T-cell (primary cell): Measurements from ENCODE around the gene PHKB. TPM values are rescaled to one million over a fixed set of nuclear protein-coding genes. Genes with fewer than 3 reads are reported as not detected.
A peak's percentile ranks its signal among the peaks of the same experiment; 100 is the strongest.
"Not testable (repeated sequence)": the region's sequence is repeated elsewhere in the genome, so short reads cannot be mapped to it uniquely, and the experiment has no call there.

ENCODE experiments used
- ATAC-seq, 4 experiments: fragments of 200-7000 bp in 3 of 4; fragments of 150-1000 bp in 1 of 4; cut with Tn5 transposase; replicated peaks in 1 of 4; 1 replicate in 3 of 4; 2 replicates in 1 of 4; pipeline ENCODE4 v1.10.0; 2021; ENCODE audit warnings: moderate library complexity in 3 of 4, mild to moderate bottlenecking in 2 of 4, moderate number of reproducible peaks in 1 of 4
- CTCF ChIA-PET, 2 donors: fragments of 300-600 bp; sonication (Branson Sonifier 250); formaldehyde crosslinking; loops; one replicate each; lab custom pipeline; 2022; ENCODE audit warnings: antibody characterized with exemption in 2 of 2; lab: Charles Lee
- POLR2A ChIA-PET, 2 donors: fragments of 300-600 bp; sonication (Branson Sonifier 250); formaldehyde crosslinking; loops; one replicate each; lab custom pipeline; 2022; ENCODE audit warnings: antibody characterized with exemption in 2 of 2; lab: Charles Lee
- DNase-seq, 35 experiments: peaks; one replicate each; pipeline versions ENCODE4 v3.0.0 to v3.0.0-alpha.2; 2013 to 2023
- H3K27ac ChIP-seq: one replicate; pipeline ENCODE4 v1.5.1; 2013; ENCODE audit warnings: low read length
- H3K27me3 ChIP-seq, 2 experiments: replicated peaks in 1 of 2; 1 replicate in 1 of 2; 2 replicates in 1 of 2; pipeline versions ENCODE4 v1.6.1 to v1.7.0; 2013; ENCODE audit warnings: low read length in 1 of 2, mixed read lengths in 1 of 2; ENCODE audit not compliant: control insufficient read depth in 2 of 2, insufficient read depth in 2 of 2; ENCODE audit errors: extremely low read depth in 1 of 2
- H3K36me3 ChIP-seq, 2 donors: 1 replicate in 1 of 2; 2 replicates in 1 of 2; pipeline versions ENCODE4 v1.6.1 to v1.7.0; 2013; ENCODE audit warnings: low read length in 1 of 2; ENCODE audit not compliant: control insufficient read depth in 2 of 2, insufficient read depth in 1 of 2; ENCODE audit errors: extremely low read depth in 1 of 2
- H3K4me1 ChIP-seq, 2 experiments: 1 replicate in 1 of 2; 2 replicates in 1 of 2; pipeline versions ENCODE4 v1.6.1 to v1.7.0; 2013; ENCODE audit warnings: low read length in 2 of 2, mixed read lengths in 1 of 2; ENCODE audit not compliant: insufficient read depth in 2 of 2, control insufficient read depth in 1 of 2; ENCODE audit errors: extremely low read depth in 1 of 2
- H3K4me3 ChIP-seq, 2 donors: 1 replicate in 1 of 2; 2 replicates in 1 of 2; pipeline versions ENCODE4 v1.5.1 to v1.7.0; 2013; ENCODE audit warnings: mild to moderate bottlenecking in 2 of 2, low read length in 1 of 2, moderate library complexity in 1 of 2; ENCODE audit not compliant: control insufficient read depth in 1 of 2; ENCODE audit errors: extremely low read depth in 1 of 2
- H3K9me3 ChIP-seq: 2 replicates; pipeline ENCODE4 v1.7.0; 2013
- H3K27ac Mint-ChIP-seq, 2 donors: one replicate each; pipeline ENCODE4 v1.8.0; 2020 to 2021; ENCODE audit warnings: mild to moderate bottlenecking in 2 of 2, mixed read lengths in 2 of 2
- H3K27me3 Mint-ChIP-seq, 2 donors: one replicate each; pipeline ENCODE4 v1.8.0; 2021 to 2022; ENCODE audit warnings: mixed read lengths in 2 of 2
- H3K36me3 Mint-ChIP-seq: one replicate; pipeline ENCODE4 v1.8.0; 2021; ENCODE audit warnings: mixed read lengths
- H3K4me1 Mint-ChIP-seq, 3 donors: one replicate each; pipeline ENCODE4 v1.8.0; 2020 to 2022; ENCODE audit warnings: mixed read lengths in 3 of 3, mild to moderate bottlenecking in 1 of 3
- H3K4me3 Mint-ChIP-seq, 3 donors: one replicate each; pipeline ENCODE4 v1.8.0; 2020 to 2022; ENCODE audit warnings: mild to moderate bottlenecking in 3 of 3, mixed read lengths in 3 of 3, moderate library complexity in 3 of 3
- H3K9me3 Mint-ChIP-seq, 3 donors: one replicate each; pipeline ENCODE4 v1.8.0; 2020 to 2022; ENCODE audit warnings: mixed read lengths in 3 of 3
- WGBS: methylation state at CpG from one replicate; pipeline ENCODE4 v1.1.5; 2013; ENCODE audit warnings: missing lambda C conversion rate; ENCODE audit not compliant: insufficient coverage; 5-methylcytosine and 5-hydroxymethylcytosine counted together
- total RNA-seq, 35 experiments: library from RNA in 6 of 35; stranded (reverse) in 6 of 35; fragments of 120-200 nt in 1 of 35; gene quantifications; one replicate each; pipeline versions ENCODE4 v1.2.1 to v1.2.4 and lab custom pipeline; 2013 to 2026

Gene PHKB
- total RNA-seq, 5 donors from 2014 or later (not counting 1 experiment from before 2014, with no cell fraction given): 40.6 to 67.5 (median 48.8) TPM

DNA sequence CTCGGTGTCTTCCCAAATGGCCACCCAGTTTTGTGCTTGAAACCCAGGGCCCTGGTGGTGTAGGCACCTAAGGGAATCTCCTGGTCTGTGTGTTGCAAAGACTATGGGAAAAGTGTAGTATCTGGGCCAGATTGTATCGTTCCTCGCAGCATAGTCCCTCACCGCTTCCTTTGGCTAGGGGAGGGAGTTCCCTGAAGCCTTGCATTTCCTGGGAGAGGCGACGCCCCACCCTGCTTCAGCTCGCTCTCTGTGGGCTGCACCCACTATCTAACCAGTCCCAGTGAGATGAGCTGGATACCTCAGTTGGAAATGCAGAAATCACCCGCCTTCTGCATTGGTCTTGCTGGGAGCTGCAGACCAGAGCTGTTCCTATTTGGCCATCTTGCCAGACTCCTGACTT lies 93.5 kb downstream of the PHKB start:
- ATAC-seq, DNase-seq, H3K27me3 Mint-ChIP-seq, H3K4me1 Mint-ChIP-seq, H3K27ac ChIP-seq, H3K4me3 ChIP-seq, POLR2A ChIA-PET, H3K4me1 ChIP-seq, H3K27me3 ChIP-seq, H3K9me3 ChIP-seq, H3K27ac Mint-ChIP-seq, H3K4me3 Mint-ChIP-seq: not testable (repeated sequence)
- WGBS: no CpG with 5 or more reads among the region's 8 CpGs
- peaks cover 16 to 29% (median 26%) of the 10 kb centered on the region in 3 donors for H3K9me3 Mint-ChIP-seq
- peaks cover 4 to 13% of the 10 kb centered on the region in 2 donors for H3K36me3 ChIP-seq
- CTCF ChIA-PET: interaction anchor here in 1 of 2 donors (0.9 kb wide), 1 partner anchor 70 kb away, joined by 3 read pairs; no protein-coding TSS in a partner anchor
- peaks cover 75% of the 10 kb centered on the region for H3K36me3 Mint-ChIP-seq

DNA sequence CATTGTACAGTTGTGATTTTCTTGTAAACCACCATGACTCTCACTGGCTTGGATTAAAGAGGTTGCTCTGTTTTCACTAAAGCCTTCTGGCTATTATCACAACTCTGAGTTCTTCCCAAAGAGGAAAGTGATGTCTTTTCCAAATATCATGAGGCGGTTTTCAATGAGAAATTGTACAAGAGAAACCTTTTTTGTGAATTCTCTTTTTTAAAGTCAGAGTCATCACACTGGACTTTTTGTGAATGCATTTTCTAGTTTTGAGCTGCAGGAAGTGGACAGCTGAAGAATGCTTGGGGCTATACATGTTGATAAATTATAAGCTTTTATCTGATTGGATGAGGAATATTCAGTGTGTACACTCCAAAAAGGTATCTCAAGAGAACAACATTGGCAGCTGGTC lies 100.2 kb downstream of the PHKB start:
- WGBS: 100% methylated on average over 1 of the region's 1 CpG
- H3K4me3 Mint-ChIP-seq: no peak overlapping the region
- H3K9me3 ChIP-seq: no peaks in the 10 kb centered on the region
- H3K27me3 Mint-ChIP-seq: no peaks in the 10 kb centered on the region
- no peaks in the 10 kb centered on the region for H3K36me3 ChIP-seq
- H3K4me1 Mint-ChIP-seq: peaks cover 22 to 33% (median 27%) of the 10 kb centered on the region in 3 donors
- H3K4me3 ChIP-seq: no peak overlapping the region
- H3K27me3 ChIP-seq: no peaks in the 10 kb centered on the region
- ATAC-seq: no peak
- ChIA-PET POLR2A (interaction anchor here in 1 of 2 donors (0.5 kb wide), 1 partner anchor 762 kb away, joined by 4 read pairs; no protein-coding TSS in a partner anchor), CTCF (interaction anchor here in 1 of 2 donors (1.1 kb wide), 1 partner anchor 41 kb away, joined by 3 read pairs; no protein-coding TSS in a partner anchor)
- no peak overlapping the region for H3K27ac Mint-ChIP-seq
- peaks cover 0 to 13% of the 10 kb centered on the region in 2 experiments for H3K4me1 ChIP-seq
- H3K9me3 Mint-ChIP-seq: peaks cover 3 to 5% (median 4%) of the 10 kb centered on the region in 3 donors
- H3K36me3 Mint-ChIP-seq: peaks cover 50% of the 10 kb centered on the region
- DNase-seq: no peak
- no peak overlapping the region for H3K27ac ChIP-seq

DNA sequence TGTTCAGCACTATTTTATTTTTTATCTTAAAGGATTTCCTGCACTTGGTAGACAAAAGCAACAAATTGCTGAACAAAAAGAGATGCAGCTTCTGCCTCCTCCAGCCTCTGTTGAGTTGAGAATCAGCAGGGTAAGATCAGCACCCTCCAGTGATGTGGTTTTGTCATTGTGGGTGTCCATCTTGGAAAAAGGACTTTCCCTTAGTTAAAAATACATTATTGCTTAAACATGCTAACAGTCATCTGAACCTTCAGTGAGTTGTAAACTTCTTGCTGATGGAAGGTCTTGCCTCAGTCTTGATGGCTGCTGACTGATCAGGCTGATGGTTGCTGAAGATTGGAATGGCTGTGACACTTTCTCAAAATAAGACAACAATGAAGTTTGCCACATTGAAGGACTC lies 101.2 kb downstream of the PHKB start:
- DNase-seq: no peak
- no peak for ATAC-seq
- Histone ChIP-seq H3K36me3 (no peaks in the 10 kb centered on the region), H3K4me1 (peaks cover 0 to 16% of the 10 kb centered on the region in 2 experiments), H3K9me3 (no peaks in the 10 kb centered on the region), H3K27me3 (no peaks in the 10 kb centered on the region), H3K4me3 (no peak overlapping the region), H3K27ac (no peak overlapping the region)
- peaks cover 51% of the 10 kb centered on the region for H3K36me3 Mint-ChIP-seq
- H3K9me3 Mint-ChIP-seq: peaks cover 3 to 5% (median 4%) of the 10 kb centered on the region in 3 donors
- POLR2A ChIA-PET: interaction anchor here in 1 of 2 donors (0.5 kb wide), 1 partner anchor 189 kb away, joined by 3 read pairs; no protein-coding TSS in a partner anchor
- H3K27me3 Mint-ChIP-seq: no peaks in the 10 kb centered on the region
- no peak overlapping the region for H3K4me3 Mint-ChIP-seq
- no peak overlapping the region for H3K27ac Mint-ChIP-seq
- H3K4me1 Mint-ChIP-seq: peaks cover 33 to 44% (median 37%) of the 10 kb centered on the region in 3 donors
- CTCF ChIA-PET: no interaction called here

DNA sequence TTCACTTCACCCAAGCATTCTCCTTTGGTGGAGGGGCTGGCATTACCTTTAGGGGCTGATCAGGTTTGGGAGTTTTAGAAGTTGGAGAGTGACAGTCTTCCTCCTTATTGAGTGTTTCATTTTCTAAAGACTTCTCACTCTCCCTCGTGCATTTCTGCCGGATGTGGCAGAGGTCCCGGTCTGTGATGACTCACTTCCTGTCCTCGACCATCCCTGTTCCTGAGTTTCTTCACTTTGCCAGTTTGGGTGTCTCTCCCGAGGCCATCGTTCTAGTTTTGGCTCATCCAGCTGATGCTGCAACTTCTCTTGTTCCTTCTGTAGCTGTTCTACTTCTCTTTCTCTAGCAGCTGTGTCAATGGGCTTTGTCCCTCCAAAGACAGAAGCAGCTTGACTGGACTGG lies 104.3 kb downstream of the PHKB start:
- peaks cover 2% of the 10 kb centered on the region for H3K9me3 ChIP-seq
- H3K4me3 ChIP-seq: peak overlapping the region in 1 of 2 donors; percentile 24
- Mint-ChIP-seq H3K4me3 (peak overlapping the region; percentile 26 to 60 (median 53)), H3K36me3 (peaks cover 58% of the 10 kb centered on the region), H3K27ac (peak overlapping the region; percentile 76 to 89), H3K4me1 (peaks cover 60 to 71% (median 67%) of the 10 kb centered on the region in 3 donors), H3K27me3 (no peaks in the 10 kb centered on the region), H3K9me3 (peaks cover 3 to 5% (median 4%) of the 10 kb centered on the region in 3 donors)
- H3K27me3 ChIP-seq: no peaks in the 10 kb centered on the region
- H3K36me3 ChIP-seq: no peaks in the 10 kb centered on the region
- DNase-seq (peak in 3 of 35 experiments; percentile 1 to 27 (median 1)), ATAC-seq (peak in 1 of 4 experiments; percentile 50)
- 48% methylated on average over 6 of the region's 6 CpGs for WGBS
- ChIA-PET CTCF (no interaction called here), POLR2A (no interaction called here)
- H3K27ac ChIP-seq: peak overlapping the region; percentile 50
- peaks cover 0 to 16% of the 10 kb centered on the region in 2 experiments for H3K4me1 ChIP-seq

DNA sequence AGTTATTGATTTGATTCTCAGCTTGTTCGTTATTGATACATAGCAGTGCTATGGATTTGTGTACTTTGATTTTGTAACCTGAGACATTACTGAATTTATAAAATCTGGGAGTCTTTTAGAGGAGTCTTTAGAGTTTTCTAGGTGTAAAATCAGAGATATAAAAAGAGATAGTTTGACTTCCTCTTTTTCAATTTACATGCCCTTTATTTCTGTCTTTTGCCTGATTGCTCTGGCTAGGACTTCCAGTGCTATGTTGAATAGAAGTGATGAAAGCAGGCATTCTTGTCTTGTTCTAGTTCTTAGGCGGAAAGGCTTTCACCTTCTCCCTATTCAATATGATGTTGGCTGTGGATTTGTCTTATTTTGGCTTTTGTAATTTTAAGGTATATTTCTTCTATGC lies 106.2 kb downstream of the PHKB start:
- H3K4me3 ChIP-seq: no peak overlapping the region
- ChIA-PET POLR2A (no interaction called here), CTCF (no interaction called here)
- Mint-ChIP-seq H3K9me3 (peaks cover 3 to 5% (median 4%) of the 10 kb centered on the region in 3 donors), H3K27ac (peak overlapping the region; percentile 70 to 93), H3K27me3 (no peaks in the 10 kb centered on the region), H3K36me3 (peaks cover 50% of the 10 kb centered on the region), H3K4me1 (peaks cover 65 to 80% (median 79%) of the 10 kb centered on the region in 3 donors), H3K4me3 (peak overlapping the region in 1 of 3 donors; percentile 60)
- peaks cover 2% of the 10 kb centered on the region for H3K9me3 ChIP-seq
- H3K27me3 ChIP-seq: no peaks in the 10 kb centered on the region
- ATAC-seq (no peak), DNase-seq (no peak)
- WGBS: no CpG with 5 or more reads among the region's 2 CpGs
- H3K27ac ChIP-seq: peak overlapping the region; percentile 63
- H3K4me1 ChIP-seq: peaks cover 0 to 22% of the 10 kb centered on the region in 2 experiments
- H3K36me3 ChIP-seq: no peaks in the 10 kb centered on the region

- POLR2A ChIA-PET: no interaction called here
- no peaks in the 10 kb centered on the region for H3K27me3 ChIP-seq
- WGBS: no CpG with 5 or more reads among the region's 1 CpG
These were observed 107.2 kb downstream of the PHKB start for GRCh38 chr16:47568351-47568750.

More at GRCh38 chr16:47568351-47568750, 107.2 kb downstream of the PHKB start:
- Histone ChIP-seq H3K4me1 (peaks cover under 1 to 28% of the 10 kb centered on the region in 2 experiments), H3K27ac (peak overlapping the region; percentile 63), H3K36me3 (no peaks in the 10 kb centered on the region), H3K9me3 (peaks cover 2% of the 10 kb centered on the region), H3K4me3 (no peak overlapping the region)
- Mint-ChIP-seq H3K4me3 (peak overlapping the region; percentile 59 to 71 (median 59)), H3K27ac (peak overlapping the region; percentile 90 to 93), H3K9me3 (peaks cover 3 to 5% (median 4%) of the 10 kb centered on the region in 3 donors), H3K36me3 (peaks cover 47% of the 10 kb centered on the region), H3K27me3 (no peaks in the 10 kb centered on the region), H3K4me1 (peaks cover 76 to 89% (median 84%) of the 10 kb centered on the region in 3 donors)
- DNase-seq: peak in 1 of 35 experiments; percentile 31
- ATAC-seq: peak; percentile 71 to 76 (median 73)
- CTCF ChIA-PET: no interaction called here
